GM18868 (cell line): ENCODE data around the gene FASN.
A peak's percentile ranks its signal among the peaks of the same experiment; 100 is the strongest.
"Not testable (repeated sequence)": the region's sequence is repeated elsewhere in the genome, so short reads cannot be mapped to it uniquely, and the experiment has no call there.

Source experiments
- ATAC-seq: cut with Tn5 transposase; IDR thresholded peaks from one replicate; pipeline ENCODE4 v1.9.1; 2021; ENCODE audit warnings: mild to moderate bottlenecking, moderate library complexity; ENCODE audit not compliant: unreplicated experiment

FASN gene

GRCh38 chr17:82047914-82048570 is 50.0 kb downstream of the FASN start:
- ATAC-seq = no peak

- no peak for ATAC-seq
These were observed 50.7 kb downstream of the FASN start for GRCh38 chr17:82047379-82047778.

- ATAC-seq = no peak
These were observed 51.1 kb downstream of the FASN start for GRCh38 chr17:82046903-82047302.

- no peak for ATAC-seq
These were observed 52.0 kb downstream of the FASN start for GRCh38 chr17:82045936-82046484.

- ATAC-seq = no peak
These were observed 54.5 kb downstream of the FASN start for GRCh38 chr17:82043507-82043906.

- no peak for ATAC-seq
These were observed 55.4 kb downstream of the FASN start for GRCh38 chr17:82042649-82043048.

- ATAC-seq = no peak
These were observed 56.8 kb downstream of the FASN start for GRCh38 chr17:82041144-82041814.

- no peak for ATAC-seq
These were observed 58.2 kb downstream of the FASN start for GRCh38 chr17:82039695-82040299.

GRCh38 chr17:82038796-82039409 is 59.1 kb downstream of the FASN start:
- not testable (repeated sequence) for ATAC-seq

GRCh38 chr17:82037889-82038195 is 60.2 kb downstream of the FASN start:
- no peak for ATAC-seq

GRCh38 chr17:82037092-82037888 is 60.7 kb downstream of the FASN start, which contains the start of gene DCXR:
TSS of gene DCXR (minus strand) at chr17:82037697. CDS start at chr17:82037682, 15 bp downstream.
- peak; percentile 90 for ATAC-seq

- no peak for ATAC-seq
These were observed 61.4 kb downstream of the FASN start for GRCh38 chr17:82036634-82037091.

- ATAC-seq = no peak
These were observed 61.9 kb downstream of the FASN start for GRCh38 chr17:82035956-82036633.

GRCh38 chr17:82035488-82035887 is 62.5 kb downstream of the FASN start:
- no peak for ATAC-seq

GRCh38 chr17:82034371-82035011 is 63.5 kb downstream of the FASN start:
- no peak for ATAC-seq

- ATAC-seq = no peak
These were observed 64.5 kb downstream of the FASN start for GRCh38 chr17:82033359-82034085.

GRCh38 chr17:82031885-82032627 is 66.0 kb downstream of the FASN start:
- no peak for ATAC-seq

GRCh38 chr17:82031303-82031884 is 66.6 kb downstream of the FASN start, which contains the start of gene RAC3:
TSS of gene RAC3 (plus strand) at chr17:82031678. CDS start at chr17:82031762, 84 bp downstream.
- no peak for ATAC-seq
